ENCODE measurements around the gene RSF1.

Gene RSF1

DNA sequence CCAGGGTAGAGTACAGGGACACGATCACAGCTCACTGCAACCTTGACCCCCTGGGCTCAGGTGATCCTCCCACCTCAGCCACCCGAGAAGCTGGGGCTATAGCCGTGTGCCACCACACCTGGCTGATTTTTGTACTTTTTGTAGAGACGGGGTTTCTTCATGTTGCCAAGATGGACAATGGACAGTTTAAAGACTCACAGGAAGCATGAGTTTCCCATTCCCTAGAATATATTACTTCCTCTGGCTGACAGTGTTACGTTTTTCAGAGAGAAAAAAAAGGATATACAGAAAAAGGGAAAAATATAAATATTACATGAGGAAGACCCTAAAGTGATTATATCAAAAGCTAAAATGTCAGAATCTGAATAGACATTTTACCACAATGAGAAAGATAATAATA, 72.3 kb downstream of the RSF1 start:
- no peak for DNase-seq (ENCODE audit: low read depth in 2 of 2)

DNA sequence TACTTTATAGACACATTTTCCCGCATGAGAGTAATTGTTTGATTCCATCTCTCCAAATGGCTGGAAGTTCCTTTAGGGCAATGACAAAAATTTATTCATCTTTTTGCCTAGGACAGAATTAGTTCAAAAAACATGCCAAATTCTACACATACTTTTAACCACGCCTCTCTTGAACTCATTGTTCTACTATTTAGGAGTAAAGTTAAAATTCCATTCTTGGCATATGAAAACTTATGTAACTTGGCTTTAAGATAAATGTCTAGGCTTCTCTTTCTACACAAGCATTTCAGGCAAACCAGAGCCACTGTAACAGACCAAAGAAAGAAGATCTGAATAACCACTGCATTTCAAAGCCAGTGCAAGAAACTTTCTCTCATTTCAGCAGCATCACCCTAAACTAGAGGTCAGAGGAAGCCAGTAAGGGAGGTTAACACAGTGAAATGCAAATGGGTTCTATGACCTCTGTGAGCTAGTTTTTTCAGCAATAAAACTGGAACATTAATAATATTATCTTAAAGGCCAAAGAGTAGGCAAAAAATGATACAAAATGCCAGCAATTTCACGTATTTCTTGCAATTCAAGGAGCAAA, 73.0 kb downstream of the RSF1 start:
- DNase-seq (ENCODE audit: low read depth in 2 of 2), result no peak

DNA sequence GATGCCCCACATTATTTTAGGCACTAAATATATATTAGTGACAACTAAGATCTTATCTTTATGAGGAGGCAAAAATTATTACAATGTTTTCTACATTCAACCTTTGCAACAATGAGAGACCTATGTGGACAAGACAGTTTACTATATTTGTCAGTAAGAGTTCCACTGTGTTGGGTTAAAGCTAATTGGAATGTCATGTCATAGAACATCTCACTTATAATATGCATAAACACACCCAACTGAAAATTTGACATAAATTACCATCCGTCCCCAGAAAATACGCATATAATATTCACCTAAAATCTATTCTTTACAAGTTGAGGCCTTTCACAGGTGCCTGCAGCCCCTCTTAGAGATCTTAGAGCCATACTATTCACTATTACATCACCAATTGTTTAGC, 84.0 kb downstream of the RSF1 start:
- no peak for DNase-seq (ENCODE audit: low read depth in 2 of 2)

DNA sequence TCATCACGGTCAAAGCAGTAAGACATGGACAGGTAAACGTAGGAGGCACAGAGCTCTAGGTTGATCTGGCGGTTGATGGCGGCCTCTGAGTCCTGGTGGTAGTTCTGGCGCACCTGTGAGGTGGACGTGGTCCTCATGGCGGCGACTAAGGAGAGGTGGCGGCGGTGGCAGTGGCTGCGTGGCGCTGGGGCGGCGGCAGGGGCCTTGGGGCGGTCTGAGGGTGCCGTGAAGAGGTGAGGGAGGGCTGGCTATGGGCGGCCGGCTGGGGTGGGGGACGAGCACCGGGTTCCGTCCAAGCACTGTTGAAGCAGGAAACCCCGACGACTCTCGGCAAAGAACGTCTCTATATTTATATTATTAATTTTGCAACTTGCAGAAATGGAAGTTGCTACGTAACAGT, 85.6 kb downstream of the RSF1 start:
- DNase-seq (ENCODE audit: low read depth in 2 of 2), result no peak

DNA sequence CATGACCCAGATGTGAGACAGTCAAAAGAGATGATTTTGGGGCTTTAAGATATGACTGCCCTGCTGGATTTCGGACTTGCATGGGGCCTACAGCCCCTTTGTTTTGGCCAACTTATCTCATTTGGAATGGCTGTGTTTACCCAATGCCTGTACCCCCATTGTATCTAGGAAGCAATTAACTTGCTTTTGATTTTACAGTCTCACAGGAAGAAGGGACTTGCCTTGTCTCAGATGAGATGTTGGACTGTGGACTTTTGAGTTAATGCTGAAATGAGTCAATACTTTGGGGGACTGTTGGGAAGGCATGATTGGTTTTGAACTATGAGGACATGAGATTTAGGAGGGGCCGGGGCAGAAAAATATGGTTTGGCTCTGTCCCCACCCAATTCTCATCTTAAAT, 88.4 kb downstream of the RSF1 start:
- DNase-seq (ENCODE audit: low read depth in 2 of 2), result no peak

DNA sequence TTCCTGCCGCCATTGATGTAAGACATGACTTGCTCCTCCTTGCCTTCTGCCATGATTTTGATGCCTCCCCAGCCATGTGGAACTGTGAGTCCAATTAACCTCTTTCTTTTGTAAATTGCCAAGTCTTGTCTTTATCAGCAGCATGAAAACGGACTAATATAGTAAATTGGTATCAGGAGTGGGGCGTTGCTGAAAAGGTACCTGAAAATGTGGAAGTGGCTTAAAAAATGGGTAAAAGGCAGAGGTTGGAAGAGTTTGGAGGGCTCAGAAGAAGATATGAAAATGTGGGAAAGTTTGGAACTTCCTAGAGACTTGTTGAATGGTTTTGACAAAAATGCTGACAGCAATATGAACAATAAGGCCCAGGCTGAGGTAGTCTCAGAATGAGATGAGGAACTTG, 89.7 kb downstream of the RSF1 start:
- DNase-seq (ENCODE audit: low read depth in 2 of 2), result no peak

DNA sequence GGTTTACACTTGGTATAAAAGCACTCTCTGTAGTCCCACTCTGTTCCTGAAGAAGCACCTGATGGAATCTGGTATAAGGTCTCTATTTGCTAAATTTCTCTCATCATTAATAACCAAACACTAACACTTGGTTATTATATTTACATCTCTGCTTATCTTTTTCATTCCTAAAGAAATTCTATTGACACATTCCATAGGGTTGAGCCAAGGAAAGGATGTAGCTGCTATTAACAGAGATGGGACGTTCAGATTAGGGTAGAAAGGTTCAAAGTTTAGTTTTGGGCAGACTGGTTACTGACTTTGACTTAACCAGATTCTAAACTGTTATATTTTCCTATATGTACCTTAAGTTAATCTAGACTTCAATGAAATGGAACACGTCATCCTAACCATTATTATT, 91.5 kb downstream of the RSF1 start:
- DNase-seq (ENCODE audit: low read depth in 2 of 2), result no peak

DNA sequence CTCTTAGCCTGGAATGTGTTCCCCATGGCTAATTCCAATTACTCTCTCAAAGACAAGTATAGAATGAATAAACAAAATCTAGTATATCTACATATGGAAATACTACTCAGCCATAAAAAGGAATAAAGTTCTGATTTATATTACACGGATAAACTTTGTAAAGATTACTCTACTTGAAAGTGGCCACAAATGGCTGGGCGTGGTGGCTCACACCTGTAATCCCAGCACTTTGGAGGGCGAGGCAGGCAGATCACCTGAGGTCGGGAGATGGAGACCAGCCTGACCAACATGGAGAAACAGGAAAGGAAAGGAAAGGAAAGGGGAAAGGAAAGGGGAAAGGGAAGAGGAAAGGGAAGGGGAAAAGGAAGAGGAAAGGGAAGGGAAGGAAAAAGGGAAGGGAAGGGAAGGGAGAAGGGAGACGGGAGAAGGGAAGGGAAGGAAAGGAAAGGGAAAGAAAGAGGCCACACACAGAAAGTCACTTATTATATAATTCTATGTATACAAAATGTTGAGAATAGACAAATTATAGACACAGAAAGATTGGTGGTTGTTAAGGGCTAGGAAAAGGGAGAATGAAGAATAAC, 92.2 kb downstream of the RSF1 start:
- DNase-seq (ENCODE audit: low read depth in 2 of 2), result no peak

DNA sequence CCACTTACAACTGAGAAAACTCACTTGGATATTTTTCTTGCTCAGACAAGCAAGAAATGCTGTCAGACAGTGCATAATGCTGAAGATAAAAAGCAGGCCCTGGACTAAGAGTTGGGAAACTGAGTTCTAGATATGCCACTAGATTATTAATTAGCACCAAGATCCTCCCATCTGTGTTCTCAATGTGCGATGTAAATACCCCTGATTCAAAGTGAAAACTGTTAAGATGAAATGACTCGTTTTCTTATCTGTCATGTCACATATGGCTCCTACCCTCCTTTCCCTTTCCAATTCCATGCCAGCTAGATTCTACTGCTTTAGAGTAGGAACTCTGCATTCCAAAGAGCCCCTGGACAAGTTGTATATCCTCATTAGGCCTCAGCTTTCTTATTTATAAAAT, 94.0 kb downstream of the RSF1 start:
- DNase-seq (ENCODE audit: low read depth in 2 of 2), result no peak

DNA sequence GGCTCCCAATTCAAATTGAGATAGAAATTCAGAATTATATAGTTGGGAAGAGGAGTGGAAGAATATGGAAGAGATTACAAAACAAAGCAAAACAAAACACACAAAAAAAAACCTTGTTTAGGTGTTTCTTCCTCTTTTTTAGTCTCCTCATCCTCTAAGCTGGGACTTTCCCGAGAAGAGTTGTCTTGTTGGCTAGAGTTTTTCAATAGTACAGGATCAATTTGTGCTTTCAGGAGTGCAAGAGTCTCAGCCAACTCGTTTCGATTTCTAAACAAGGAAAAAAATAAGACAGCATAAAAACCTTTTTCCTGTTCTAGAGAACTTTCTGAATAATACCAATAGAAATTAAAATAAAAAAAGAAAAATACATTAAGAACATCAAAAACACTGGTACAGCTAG, 95.1 kb downstream of the RSF1 start:
- no peak for DNase-seq (ENCODE audit: low read depth in 2 of 2)

DNA sequence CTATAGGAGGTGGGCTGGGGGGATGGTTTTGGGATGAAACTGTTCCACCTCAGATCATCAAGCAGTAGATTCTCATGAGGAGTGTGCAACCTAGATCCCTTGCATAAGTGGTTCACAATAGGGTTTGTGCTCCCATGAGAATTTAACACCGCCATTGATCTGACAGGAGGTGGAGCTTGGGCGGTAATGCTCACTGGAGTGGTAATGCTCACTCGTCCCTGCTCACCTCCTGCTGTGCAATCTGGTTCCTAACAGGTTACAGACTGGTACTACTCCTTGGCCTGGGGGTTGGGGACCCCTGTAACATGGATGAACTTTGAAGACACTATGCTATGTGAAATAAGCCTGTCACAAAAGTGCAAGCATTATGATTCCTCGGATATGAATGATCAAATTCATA, 95.9 kb downstream of the RSF1 start:
- DNase-seq (ENCODE audit: low read depth in 2 of 2), result no peak

DNA sequence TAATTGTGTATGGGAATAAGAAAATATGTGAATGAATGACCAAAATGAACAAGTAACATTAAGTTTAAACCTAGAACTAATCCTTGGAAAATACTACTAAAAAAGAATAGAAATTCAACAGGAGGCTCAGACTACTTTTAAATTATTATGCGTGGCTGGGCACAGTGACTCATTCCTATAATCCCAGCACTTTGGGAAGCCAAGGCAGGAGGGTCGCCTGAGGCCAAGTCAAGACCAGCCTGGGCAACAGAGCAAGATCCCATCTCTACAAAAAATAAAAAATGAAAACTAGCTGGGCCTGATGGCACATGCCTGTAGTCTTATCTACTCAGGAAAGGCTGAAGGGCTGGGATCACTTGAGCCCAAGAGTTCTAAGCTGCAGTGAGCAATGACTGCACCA, 97.5 kb downstream of the RSF1 start:
- no peak for DNase-seq (ENCODE audit: low read depth in 2 of 2)

DNA sequence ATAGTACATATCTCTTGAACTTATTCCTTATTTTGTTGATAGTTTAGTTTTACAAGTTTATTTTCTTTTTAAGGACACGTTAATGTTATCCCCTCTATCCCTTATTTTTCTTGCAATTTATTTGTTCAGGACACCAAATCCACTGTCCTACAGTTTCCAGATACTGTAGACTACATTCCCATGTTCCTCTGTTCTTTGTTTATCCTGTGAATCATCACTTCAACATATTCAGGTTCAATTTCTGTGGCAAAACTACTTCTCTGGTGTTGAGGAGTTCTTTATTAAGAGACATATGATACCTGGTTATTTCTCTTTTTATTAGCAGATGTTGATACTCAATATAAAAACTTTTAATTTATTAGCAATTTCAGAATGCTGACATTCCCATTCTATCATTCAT, 110.2 kb downstream of the RSF1 start:
- DNase-seq (ENCODE audit: low read depth in 2 of 2), result no peak

DNA sequence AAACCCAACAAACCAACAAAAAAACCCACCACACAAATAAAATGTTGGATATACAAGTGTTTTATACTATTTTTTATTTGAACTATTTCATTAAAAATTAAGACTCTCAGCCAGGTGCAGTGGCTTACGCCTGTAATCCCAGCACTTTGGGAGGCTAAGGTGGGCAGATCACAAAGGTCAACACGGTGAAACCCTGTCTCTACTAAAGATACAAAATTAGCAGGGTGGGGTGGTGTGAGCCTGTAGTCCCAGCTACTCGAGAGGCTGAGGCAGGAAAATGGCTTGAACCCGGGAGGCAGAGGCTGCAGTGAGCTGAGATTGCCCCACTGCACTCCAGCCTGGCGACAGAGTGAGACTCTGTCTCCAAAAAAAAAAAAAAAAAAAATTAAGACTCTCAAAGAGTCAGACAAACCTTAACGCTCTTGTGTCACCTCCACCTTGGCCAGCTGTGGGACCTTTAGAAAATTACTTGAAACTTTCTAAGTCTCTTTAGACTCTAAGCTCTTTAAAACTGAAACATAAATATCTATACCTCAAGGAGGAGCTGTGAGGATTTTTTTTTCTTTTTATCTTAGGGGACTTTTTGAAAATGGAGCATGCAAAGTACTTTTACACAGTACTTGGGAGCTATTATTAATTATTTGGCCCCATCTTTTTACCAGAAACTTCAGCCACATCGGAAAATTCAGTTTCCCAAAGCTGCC, 114.5 kb downstream of the RSF1 start:
- no peak for DNase-seq (ENCODE audit: low read depth in 2 of 2)

DNA sequence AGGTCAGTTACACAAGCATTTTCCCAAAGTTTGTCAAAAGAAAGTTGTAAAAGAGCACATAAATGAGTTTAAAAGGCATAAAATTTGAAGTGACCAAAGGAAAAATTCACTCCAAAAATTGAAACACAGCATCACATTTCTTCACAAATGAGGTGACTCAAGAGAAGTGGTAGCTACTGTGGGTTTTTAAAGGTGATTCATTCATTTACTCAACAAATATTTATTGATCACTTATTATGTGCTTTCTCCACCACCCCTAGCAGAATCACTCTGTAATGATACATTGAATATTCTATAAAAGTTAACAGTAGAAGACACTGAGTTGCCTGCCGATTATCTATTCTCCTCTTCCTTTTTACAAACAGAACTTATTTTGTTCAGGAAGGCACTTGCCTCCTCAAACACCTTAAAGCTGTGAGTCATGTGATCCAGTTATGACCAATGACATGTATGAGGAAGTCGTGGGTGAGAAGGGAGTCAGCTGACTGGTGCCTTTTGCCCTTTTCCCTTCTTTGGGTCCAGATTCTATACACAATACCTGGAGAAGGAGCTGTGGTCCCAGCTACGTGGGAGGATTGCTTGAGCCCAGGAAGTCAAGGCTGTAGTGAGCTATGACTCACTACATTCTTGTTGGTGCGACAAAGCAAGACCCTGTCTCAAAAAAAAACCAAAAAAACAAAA, 115.2 kb downstream of the RSF1 start:
- peak in 1 of 2 donors; percentile 8 for DNase-seq (ENCODE audit: low read depth in 2 of 2)

DNA sequence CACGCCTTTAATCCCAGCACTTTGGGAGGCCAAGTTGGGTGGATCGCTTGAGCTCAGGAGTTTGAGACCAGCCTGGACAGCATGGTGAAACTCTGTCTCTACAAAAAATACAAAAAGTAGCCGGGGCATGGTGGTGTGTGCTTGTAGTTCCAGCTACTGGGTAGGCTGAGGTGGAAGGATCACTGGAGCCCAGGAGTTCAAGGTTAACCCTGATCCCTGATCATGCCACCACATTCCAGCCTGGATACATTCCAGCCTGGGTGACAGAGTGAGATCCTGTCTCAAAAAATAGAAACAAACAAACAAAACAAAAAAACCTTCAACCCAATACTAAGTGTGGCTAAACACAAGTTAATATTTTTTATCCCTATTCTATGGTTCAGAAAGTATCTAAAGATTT, 116.5 kb downstream of the RSF1 start:
- no peak for DNase-seq (ENCODE audit: low read depth in 2 of 2)

DNA sequence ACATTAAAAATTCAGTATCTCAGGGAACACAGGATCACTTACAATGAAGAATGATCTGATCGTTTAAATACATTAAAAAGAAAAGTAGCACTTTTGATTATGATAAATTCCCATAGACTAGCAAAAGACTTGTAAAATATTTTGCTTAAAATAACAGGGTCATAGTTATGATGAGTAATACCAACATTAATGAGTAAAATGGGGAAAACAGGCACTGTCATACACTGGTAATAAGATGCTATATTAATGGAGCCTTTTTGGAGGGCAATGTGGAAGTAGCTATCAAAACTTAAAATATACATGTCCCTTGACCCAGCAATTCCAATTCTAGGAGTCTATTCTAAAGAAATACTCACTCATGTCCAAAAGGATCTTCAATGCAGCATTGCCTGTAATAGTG, 121.1 kb downstream of the RSF1 start:
- no peak for DNase-seq (ENCODE audit: low read depth in 2 of 2)

DNA sequence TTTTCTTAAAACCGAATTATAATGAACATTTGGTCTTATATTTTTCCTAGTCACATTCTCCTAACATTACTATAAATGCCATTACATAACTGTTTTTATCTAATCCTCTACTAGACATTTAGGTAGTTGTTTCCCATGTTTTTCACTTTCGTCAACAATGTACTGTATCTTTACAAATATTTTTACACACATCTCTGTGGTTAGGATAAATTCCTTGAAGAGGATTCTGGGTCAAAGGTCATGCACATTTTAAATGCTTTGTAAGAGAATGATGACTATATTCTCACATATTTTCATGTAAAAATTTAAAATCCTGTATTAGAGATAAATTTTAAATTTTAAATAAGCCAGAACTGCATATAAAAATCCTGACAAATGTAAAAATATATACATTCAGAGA, 121.6 kb downstream of the RSF1 start:
- DNase-seq (ENCODE audit: low read depth in 2 of 2), result no peak

DNA sequence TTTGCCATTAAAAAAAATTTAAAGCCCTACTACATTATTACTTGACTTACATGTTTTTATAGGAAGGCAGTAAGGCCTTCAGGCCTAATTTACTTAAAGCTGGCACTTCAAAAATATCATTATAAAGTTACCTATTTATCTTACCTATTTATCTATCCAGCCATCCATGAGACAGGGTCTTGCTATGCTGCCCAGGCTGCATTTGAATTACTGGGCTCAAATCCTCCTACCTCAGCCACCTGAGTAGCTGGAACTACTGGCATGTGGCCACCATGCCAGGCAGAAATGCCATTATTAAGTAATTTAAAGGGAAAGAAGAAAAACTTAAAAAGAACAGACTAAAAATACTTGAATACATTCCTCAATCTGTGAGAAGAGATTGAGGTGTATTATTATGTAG, 122.7 kb downstream of the RSF1 start:
- no peak for DNase-seq (ENCODE audit: low read depth in 2 of 2)

DNA sequence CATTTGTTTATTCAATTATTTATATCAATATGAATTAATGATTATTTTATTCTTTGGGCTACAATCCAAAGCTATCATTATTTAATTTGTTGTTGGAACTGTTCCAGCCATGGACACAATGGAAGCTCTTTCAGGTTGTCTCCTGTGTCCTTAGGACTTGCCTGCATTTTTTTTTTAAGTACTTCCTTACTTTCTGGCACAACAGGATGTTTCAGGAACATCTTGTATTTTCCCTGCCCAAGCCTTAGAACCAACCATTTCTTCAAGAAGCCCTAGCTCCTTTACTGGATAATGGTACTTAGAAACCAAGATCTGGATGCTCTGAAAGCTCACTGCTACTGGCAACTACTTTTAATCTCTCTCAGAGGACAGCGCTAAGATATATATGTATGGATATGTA, 125.1 kb downstream of the RSF1 start:
- DNase-seq (ENCODE audit: low read depth in 2 of 2), result no peak

DNA sequence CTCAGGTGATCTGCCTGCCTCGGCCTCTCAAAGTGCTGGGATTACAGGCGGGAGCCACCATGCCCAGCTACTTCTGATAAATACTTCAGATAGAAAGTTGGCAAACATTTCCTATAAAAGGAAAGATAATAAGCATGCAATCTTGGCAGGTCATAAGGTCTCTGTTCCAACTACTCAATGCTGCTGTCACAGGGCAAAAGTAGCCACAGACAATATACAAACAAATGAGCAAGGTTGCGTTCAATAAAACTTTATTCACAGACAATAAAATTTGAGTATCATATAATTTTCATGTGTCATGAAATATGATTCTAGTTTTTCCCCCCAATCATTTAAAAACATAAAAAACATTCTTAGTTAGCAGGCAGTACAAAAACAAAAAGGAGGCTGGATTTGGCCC, 129.9 kb downstream of the RSF1 start:
- no peak for DNase-seq (ENCODE audit: low read depth in 2 of 2)

DNA sequence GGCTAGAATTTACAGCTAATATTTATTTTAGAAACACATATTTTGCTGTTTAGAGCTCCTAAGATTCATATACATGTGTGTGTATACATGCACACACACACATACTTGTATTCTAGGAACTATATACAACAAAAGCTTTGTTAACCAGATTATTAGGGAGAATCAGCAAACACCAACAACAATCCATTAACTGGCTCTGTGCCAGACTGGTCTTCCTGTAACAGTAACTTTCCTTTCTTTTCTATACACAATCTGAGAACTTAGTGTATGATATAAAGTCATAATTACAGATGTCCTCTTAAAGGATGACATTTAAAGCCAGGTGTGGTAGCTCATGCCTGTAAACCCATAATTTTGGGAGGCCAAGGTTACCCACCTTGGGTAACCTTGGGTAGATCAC, 133.4 kb downstream of the RSF1 start:
- DNase-seq (ENCODE audit: low read depth in 2 of 2), result no peak

DNA sequence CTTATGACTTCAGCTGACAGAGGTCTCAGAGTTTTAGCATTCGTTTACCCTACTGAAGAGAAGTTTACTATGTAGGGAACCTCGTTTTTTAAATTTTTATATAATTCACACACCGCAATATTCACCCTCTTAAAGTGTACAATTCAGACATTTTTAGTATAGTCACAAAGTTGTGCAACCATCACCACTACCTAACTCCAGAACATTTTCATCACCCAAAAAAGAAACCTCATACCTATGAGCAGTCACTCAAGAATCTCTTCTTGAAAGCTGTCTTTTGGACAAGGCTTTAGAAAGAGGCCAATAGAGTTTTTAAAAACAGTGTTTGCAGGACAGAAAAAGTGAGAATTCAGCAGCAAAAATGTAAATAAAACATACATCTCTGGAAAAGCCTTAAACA, 143.4 kb downstream of the RSF1 start:
- no peak for DNase-seq (ENCODE audit: low read depth in 2 of 2)
